AG09319 (cell line): ENCODE measurements around the gene B9D2.

Experiments used
- DNase-seq: peaks from one replicate; pipeline ENCODE4 v3.0.0-alpha.2; 2010; ENCODE audit warnings: low read depth; ENCODE audit errors: extremely low read depth
- TF ChIP-seq, protein P1 (sequence below): IDR thresholded peaks from 2 replicates; pipeline ENCODE4 v1.5.1; 2011; ENCODE audit warnings: low read depth, mild to moderate bottlenecking, inconsistent platforms, low read length, moderate library complexity

B9D2 gene

DNA sequence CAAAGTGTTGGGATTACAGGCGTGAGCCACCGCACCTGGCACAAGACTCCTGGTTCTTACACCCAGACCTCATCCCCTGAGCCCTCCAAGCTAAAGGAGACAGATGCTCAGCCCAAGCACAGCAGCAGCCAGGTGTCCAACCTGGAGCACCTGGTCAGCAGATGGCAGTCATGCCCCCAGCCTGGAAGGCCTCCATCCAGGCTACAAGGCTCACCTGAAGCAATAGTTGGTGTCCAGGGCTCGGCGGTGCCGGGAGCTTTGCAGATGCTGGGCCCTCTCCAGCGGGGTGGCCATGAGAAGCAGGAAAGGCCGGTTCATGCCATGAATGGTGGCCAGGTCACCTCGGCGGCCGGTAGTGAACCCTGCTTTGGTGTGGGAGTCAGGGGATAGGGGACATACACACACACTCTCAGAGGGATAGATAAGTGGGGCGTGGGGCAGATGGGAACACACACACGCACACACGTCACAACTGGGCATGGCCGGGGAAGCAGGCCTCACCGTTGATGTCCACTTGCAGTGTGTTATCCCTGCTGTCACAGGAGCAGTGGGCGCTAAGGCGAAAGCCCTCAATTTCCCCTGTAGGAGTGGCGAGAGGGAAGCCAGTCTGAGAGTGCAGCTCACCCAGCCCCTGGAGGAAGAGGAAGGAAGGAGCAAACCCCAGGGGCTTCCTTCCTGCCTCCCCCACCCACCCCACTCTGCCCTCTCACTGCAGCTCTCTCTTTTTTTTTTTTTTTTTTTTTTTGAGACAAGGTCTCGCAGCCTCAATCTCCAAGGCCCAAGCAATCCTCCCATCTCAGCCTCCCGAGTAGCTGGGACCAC, 22.1 kb downstream of the B9D2 start:
- DNase-seq, result no peak
- TF ChIP-seq, protein P1, sequence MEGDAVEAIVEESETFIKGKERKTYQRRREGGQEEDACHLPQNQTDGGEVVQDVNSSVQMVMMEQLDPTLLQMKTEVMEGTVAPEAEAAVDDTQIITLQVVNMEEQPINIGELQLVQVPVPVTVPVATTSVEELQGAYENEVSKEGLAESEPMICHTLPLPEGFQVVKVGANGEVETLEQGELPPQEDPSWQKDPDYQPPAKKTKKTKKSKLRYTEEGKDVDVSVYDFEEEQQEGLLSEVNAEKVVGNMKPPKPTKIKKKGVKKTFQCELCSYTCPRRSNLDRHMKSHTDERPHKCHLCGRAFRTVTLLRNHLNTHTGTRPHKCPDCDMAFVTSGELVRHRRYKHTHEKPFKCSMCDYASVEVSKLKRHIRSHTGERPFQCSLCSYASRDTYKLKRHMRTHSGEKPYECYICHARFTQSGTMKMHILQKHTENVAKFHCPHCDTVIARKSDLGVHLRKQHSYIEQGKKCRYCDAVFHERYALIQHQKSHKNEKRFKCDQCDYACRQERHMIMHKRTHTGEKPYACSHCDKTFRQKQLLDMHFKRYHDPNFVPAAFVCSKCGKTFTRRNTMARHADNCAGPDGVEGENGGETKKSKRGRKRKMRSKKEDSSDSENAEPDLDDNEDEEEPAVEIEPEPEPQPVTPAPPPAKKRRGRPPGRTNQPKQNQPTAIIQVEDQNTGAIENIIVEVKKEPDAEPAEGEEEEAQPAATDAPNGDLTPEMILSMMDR, result no peak

DNA sequence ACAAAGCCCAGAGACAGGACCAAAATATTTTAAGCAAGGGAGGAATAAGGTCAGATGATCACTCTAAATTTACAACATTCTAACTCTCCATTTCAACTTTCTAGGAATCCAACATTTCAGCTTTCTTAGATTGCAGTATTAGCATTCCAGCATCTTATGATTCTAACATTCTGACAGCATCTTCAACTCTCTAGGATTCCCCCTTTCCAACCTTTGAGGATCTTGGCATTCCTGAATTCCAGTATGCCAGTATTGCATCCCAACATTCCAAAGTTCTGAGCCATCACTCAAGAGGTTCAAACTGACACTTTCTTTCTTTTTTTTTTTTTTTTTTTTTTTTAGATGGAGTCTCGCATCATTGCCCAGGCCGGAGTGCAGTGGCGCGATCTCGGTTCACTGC, 24.0 kb downstream of the B9D2 start:
- TF ChIP-seq, protein P1, result no peak
- DNase-seq, result no peak

DNA sequence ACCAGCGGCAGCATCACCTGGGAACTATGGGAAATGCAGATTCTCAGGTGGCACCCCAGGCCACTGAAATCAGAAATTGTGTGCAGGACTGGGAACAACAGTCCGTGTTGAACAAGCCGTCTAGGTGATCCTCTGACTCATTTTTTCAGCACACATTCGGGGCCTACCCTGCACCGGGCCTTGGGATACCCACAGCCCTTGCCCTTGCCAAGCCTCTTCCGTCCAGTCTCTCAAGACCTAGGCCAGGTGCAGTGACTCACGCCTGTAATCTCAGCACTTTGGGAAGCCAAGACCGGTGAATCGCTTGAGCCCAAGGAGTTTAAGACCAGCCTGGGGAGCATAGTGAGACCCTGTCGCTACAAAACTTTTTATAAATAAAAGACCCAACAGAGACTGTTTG, 28.5 kb downstream of the B9D2 start:
- TF ChIP-seq, protein P1, result no peak
- DNase-seq, result no peak

DNA sequence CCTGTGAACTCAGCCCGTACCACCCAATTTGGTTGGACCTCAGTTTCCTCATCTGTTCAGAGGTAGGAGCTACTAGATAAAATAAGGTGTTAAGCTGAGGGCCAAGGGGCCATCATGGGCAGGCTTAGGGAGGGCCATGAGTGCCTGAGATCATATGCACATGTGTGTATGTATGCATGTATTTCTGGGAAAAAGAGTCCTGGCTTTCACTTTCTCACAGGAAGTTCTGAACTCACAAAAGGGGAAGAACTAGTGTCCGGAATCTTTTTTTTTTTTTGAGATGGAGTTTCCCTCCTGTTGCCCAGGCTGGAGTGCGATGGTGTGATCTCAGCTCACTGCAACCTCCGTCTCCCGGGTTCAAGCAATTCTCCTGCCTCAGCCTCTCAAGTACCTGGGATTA, 29.2 kb downstream of the B9D2 start:
- DNase-seq, result no peak
- TF ChIP-seq, protein P1, result no peak

DNA sequence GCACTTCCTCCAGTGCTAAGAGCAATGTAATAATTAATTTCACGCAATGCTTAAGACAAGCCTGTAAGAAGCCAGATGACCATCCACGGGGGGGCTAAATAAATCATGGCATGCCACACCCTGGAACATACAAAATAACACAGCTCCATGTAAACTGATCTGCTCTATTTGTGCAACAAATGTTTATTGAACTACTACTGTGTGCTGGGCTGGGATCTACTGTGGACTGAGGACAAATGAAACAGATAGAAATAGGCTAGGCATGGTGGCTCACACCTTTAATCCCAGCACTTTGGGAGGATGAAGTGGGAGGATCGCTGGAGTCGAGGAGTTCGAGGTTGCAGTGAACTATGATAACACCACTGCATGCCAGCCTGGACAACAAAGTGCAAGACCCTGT, 31.5 kb downstream of the B9D2 start:
- DNase-seq, result no peak
- TF ChIP-seq, protein P1, result no peak

DNA sequence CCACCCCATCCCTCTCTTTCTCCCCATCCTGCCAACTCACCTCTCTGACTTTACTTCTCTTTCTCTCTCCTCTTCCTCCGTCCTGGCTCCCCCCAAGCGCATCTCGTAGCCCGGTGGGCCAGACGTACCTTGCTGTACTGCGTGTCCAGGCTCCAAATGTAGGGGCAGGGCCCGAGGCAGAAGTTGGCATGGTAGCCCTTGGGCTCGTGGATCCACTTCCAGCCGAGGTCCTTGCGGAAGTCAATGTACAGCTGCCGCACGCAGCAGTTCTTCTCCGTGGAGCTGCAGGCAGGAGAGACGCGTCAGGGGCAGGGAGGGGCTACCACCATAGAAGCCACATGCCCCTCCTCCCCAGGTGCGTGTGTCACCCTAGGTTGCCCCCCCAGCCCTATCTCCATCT, 31.9 kb downstream of the B9D2 start:
- no peak for DNase-seq
- TF ChIP-seq, protein P1, result no peak

DNA sequence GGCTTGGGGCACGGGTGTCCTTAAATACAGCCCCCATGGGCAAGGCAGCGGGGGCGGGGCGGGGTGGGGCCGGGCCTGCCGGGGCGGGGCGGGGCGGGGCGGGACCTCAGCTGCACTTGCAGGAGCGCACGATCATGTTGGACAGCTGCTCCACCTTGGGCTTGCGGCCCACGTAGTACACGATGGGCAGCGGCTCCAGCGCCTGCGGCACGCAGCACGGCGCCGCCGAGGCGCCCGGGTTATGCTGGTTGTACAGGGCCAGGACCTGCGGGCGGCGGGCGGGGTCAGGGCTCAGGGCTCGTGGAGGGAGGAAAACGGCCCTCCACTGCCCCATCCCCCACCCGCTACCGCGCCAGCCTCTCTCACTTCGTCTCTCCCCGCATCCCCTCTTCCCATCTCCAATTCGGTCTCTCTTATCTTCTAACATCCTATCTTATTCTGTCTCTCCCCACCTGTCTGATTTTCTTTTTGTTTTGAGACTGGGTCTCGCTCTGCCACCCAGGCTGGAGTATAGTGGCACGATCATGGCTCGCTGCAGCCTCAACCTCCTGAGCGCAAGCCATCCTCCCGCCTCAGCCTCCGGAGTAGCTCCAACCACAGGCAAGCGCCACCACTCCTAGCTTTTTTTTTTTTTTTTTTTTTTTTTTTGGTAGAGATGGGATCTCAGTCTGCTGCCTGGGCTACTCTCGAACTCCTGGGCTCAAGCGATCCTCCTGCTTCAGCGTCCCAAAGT, 32.8 kb downstream of the B9D2 start:
- TF ChIP-seq, protein P1, result no peak
- no peak for DNase-seq
